SHP77 (cell line): Measurements from ENCODE around the gene RAB3C.
"Not testable (repeated sequence)": the region's sequence is repeated elsewhere in the genome, so short reads cannot be mapped to it uniquely, and the experiment has no call there.

Experiments used
- DNase-seq, 2 experiments: peaks; one replicate each; lab custom pipeline; 2025; lab: John Stamatoyannopoulos, UW

The RAB3C gene

GRCh38 chr5:58602889-58603288, 20.0 kb downstream of the RAB3C start:
- DNase-seq = not testable (repeated sequence)

DNA sequence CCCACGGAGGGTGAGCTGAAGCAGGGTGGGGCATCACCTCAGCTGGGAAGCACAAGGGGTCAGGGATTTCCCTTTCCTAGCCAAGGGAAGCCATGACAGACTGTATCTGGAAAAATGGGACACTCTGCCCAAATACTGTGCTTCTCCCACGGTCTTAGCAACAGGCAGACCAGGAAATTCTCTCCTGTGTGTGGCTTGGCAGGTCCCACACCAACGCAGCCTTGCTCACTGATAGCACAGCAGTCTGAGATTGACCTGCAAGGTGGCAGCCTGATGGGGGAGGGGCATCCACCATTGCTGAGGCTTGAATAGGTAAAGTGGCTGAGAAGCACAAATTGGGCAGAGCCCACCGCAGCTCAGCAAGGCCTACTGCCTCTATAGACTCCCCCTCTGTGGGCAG, 23.2 kb downstream of the RAB3C start:
- no peak for DNase-seq

- DNase-seq = no peak
Observed at GRCh38 chr5:58615972-58616371, 33.1 kb downstream of the RAB3C start.

DNA sequence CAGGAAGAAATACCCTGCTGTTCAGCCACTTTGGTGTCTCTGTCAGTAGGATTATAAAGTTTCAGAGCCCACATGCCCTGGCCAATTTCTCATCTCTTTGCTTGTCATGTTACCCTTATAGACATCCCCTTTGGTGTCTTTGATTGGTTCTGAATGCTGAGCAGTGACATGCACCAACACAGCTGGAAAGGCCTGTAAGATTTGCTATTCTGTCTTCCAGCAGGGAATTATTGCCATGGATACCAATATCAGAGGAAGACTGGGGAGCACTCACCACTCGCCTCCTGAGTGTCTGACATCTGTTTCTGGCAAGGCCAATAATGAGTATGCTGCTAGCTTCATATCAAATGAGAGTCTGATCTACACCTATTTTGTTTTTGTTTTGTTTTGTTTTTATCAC, 34.4 kb downstream of the RAB3C start:
- no peak for DNase-seq

- no peak for DNase-seq
Observed at GRCh38 chr5:58620336-58620735, 37.5 kb downstream of the RAB3C start.

GRCh38 chr5:58622936-58623871, 40.3 kb downstream of the RAB3C start:
- DNase-seq = no peak

DNA sequence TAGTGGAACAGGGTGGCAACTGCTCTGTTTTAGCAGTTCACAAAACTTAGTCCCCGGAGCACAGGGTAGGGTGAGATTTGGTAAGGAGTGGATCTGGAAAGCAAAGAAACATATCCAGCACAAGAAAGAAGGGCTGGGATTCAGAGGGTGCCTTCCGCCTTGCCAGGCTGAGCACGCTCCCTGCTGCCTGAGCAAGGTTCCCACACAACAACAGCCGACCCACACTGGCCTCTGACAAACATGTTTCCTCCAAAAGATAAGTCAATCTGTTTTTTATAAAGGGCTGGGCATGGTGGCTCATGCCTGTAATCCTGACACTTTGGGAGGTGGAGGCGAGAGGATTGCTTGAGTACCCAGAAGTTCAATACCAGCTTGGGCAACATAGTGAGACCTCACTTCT, 45.8 kb downstream of the RAB3C start:
- DNase-seq = no peak

GRCh38 chr5:58629271-58630159, 46.6 kb downstream of the RAB3C start:
- DNase-seq = no peak

DNA sequence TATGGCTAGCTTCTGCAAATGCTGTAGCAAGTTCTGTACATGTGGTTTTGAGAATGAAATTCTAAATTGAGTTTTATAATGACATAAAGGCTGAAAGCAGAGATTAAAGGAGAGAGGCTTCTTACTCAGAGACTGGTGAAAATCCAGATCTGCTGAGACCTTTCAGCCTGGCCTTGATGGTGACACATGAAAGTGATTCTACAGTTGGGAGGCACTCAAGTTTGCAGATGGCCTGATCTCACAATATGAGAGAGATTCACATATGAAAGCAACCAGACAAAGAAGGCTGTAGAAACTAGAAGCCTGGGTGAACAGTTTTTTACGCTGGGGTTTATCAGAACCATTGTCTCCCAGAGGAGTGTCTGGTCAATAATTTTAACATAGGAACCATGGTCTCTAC, 49.0 kb downstream of the RAB3C start:
- DNase-seq = no peak

DNA sequence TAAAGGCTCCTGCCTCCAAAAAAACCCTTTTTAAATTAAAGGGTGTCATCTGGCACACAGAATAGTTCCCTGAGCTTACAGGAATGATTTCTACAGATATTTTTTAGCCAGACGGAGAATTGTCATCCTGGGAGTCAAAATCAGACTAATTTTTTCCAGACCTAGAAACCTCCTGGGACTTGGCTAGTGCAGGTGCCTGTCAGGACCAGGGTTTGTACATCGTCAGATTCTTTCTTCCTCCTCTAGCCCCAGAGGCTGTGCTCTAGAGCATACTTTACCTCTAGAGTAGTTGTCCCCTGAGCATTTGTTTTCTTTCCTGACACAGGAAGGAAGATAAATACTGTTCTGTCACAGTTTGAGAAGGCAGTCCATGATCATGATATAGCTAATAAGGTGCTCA, 52.5 kb downstream of the RAB3C start:
- no peak for DNase-seq

DNA sequence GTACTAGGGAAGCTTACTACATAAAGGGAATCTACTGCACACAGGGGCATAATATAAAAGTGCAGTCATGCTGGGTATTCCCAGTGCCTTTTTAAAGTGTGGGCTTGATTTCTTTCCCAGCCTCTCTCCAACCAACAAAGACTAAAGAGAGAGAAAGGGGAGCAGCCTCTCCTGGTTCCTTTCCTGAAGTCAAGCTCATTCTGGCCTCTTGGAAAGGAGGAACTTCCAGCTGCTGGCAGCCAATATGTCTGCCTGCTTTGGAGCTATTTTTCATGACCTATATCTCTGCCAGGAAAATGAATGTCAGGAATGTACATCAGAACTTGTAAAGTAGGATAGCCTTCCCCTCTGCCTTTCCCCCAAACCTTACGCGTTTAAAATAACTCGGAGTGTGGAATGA, 57.1 kb downstream of the RAB3C start:
- no peak for DNase-seq

GRCh38 chr5:58641533-58641932, 58.7 kb downstream of the RAB3C start:
- no peak for DNase-seq

DNA sequence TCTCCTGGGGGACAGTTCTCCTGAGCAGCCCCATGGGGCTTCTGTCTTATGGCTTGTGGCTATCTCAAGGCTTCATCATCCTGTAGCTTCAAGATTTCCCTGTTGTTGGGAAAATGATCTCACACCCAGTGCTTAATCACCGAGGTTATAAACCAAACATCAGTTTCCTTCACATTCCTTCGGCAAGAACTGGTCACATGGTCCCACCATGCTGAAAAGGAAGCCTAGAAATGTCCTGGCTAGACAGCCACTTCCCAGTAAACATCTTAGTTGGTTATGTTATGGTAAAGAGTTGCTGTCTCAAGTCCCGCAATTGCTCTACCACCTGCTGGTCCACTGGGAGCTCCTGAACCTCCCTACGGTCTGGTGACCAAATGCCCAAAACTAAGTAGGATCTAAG, 66.0 kb downstream of the RAB3C start:
- DNase-seq = no peak

DNA sequence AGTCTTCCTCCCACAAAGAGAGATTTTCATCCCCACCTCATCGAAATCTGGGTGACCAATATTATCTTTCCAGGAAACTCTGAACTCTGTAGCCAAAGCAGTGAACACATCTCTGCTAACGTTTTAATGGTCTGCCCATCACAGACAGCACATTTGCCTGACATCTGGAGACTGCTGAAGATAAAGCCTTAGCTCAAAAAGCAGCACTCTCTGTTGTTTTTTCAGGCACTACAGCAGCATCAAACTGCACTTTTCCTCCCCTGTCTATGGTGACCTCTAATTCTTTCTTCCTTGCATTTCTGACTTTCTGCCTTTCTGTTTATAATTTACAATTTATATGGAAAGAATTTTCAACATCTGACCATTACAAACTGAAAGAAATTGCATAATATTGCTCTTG, 66.8 kb downstream of the RAB3C start:
- DNase-seq = no peak

DNA sequence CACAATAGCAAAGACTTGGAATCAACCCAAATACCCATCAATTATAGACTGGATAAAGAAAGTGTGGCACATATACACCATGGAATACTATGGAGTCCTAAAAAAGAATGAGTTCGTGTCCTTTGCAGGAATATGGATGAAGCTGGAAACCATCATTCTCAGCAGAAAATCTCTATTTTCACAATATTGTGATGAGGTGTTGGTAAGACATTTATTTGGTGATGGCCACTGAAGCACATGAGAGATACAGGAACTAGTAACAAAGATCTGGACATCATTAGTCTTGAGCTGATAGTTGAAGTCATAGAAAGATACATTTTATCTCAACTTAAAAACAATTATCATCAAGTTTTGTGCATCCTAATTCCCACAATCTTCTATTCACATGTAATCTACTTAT, 70.6 kb downstream of the RAB3C start:
- DNase-seq = no peak

GRCh38 chr5:58666141-58666540, 83.3 kb downstream of the RAB3C start:
- no peak for DNase-seq

DNA sequence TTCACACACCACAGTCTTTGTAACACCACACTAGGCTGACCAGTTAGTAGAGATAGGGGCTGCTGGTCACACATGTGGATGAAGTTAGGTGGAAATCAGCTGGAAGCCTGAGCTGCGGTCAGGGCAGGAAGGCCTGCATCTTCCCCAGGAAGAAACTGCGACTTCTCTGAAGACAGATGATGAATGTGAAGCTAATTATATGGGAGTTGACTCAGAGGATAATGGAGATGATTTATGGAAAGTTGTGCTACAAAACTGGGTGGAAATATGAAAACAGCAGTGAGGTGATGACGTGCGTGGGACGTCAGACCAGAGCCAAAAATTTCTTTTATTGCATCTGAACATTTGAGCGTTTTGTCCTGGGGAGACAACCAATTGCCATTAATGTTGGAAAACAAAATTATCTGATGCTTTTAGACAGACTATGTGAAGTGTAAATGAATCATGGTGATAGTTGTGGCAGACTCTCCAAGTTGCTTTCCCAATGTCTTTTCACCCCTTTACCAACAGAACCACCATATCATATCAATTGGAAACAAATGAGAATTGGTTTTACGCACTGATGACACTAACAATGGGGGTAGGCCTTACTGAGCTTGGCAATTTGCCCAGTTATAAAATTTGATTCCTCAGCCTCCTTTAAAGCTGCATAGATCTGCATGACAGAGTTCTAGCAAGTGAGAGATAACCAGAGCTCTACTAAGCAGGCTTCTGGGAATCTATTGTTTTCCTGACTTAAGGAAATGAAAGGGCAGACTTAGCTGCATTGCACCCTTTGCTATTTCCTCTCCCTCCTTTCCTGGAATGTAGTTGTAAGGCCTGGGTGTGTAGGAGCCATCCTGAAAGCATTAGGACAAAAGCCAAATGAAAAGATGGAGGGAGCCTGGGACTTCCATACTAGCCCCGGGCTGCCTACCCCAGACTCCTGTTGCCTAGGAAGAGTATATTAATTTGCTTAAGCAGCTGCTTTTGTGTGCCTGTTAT, 84.0 kb downstream of the RAB3C start:
- DNase-seq = no peak

- DNase-seq = peak in 1 of 2 experiments; percentile 1
Observed at GRCh38 chr5:58670582-58670981, 87.7 kb downstream of the RAB3C start.

DNA sequence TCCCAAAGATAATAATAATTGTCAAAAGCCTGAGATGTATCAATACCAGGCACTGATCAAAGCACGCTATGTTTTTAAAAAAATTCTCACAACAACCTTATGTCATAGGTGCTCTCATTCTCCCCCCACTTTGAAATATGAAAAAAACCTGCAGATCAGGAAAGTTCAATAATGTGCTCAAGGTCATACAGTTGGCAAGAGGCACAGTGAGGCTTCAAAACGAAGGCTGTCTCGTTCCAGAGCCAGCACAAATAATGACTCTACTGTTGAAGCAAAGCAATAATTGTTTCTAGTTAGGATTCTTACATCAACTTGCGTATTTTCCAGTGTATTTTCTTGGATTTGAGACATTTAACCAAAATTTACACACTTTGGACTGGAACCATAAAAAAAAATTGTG, 88.3 kb downstream of the RAB3C start:
- DNase-seq = no peak

DNA sequence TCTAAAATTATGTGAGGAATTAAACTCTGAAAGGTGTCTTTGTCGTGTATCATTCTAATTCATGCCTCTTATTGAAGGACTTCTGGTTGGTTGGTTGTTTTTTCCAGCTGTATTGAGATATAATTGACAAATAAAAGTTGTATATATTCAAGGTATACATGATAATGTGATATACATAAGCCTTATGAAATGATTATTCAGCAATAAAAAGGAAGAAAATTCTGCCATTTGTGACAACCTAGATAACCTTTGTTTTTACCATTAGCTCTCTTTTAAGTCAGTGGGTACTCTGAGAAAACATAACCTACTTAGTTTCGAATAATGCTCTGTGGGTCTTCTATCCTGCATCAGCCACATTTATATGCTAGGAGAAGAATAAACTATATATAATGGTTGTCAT, 89.6 kb downstream of the RAB3C start:
- DNase-seq = no peak

DNA sequence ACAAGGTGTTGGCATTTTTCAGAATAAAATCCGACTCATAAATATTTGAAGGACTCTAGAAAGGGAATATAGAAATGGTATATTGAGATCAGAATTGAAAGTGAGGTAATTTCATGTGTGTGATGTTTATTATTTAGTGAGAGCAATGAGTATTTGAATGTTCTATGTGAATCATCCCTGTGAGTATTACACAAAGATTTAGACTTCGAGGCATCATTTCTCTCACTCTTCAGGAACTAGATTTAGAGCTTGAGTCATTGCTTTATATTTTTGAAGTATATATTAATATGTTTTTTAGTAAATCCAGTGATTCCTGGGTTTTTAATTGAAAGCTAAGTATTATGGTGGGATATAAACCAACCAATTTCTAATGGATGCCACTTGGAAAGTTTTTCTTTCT, 91.2 kb downstream of the RAB3C start:
- DNase-seq = no peak

DNA sequence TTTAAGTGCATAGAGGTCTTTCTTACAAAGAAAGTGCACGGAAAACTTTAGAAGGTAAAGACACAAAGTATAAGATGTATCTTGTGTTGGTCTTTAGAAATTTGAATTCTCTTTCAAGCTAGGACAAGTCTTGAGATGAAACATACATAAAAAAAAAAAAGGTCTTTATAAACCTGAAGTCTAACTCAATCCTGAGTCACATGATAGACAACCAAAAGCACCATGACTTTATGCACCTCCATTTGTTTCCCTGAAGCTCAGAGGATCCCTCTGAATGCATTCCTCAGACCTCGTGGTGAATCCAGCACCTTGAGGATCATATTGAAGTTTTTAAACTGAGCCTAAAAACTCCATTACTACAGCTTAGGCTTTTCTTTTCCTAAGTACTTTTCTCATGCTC, 91.8 kb downstream of the RAB3C start:
- DNase-seq = no peak
